Rectal smooth muscle tissue (tissue), 1 donor: ENCODE data around the gene ITGA3.

ENCODE experiments used
- H3K27ac ChIP-seq: one replicate; pipeline ENCODE4 v1.7.0; 2013; ENCODE audit warnings: low read depth, low read length, inconsistent platforms
- H3K27me3 ChIP-seq: one replicate; pipeline ENCODE4 v1.7.0; 2013; ENCODE audit warnings: low read length; ENCODE audit not compliant: control insufficient read depth, insufficient read depth
- H3K36me3 ChIP-seq: one replicate; pipeline ENCODE4 v1.7.0; 2013; ENCODE audit warnings: low read length; ENCODE audit not compliant: control insufficient read depth, insufficient read depth
- H3K4me1 ChIP-seq: one replicate; pipeline ENCODE4 v1.7.0; 2013; ENCODE audit warnings: low read length; ENCODE audit not compliant: control insufficient read depth, insufficient read depth
- H3K4me3 ChIP-seq: one replicate; pipeline ENCODE4 v1.7.0; 2013; ENCODE audit warnings: low read length
- H3K9ac ChIP-seq: one replicate; pipeline ENCODE4 v1.7.0; 2013; ENCODE audit warnings: low read length

The ITGA3 gene

GRCh38 chr17:50048988-50049387 lies 6.9 kb upstream of the ITGA3 start:
- Histone ChIP-seq H3K4me3 (no peak overlapping the region), H3K27me3 (no peaks in the 10 kb centered on the region), H3K36me3 (no peaks in the 10 kb centered on the region), H3K27ac (no peak overlapping the region), H3K9ac (no peak overlapping the region), H3K4me1 (no peaks in the 10 kb centered on the region)

- no peak overlapping the region for H3K9ac ChIP-seq
- no peaks in the 10 kb centered on the region for H3K27me3 ChIP-seq
- H3K4me3 ChIP-seq: no peak overlapping the region
- no peak overlapping the region for H3K27ac ChIP-seq
- H3K4me1 ChIP-seq: no peaks in the 10 kb centered on the region
- no peaks in the 10 kb centered on the region for H3K36me3 ChIP-seq
Measured at GRCh38 chr17:50049636-50050035, 6.3 kb upstream of the ITGA3 start.

GRCh38 chr17:50050431-50051032 lies 5.4 kb upstream of the ITGA3 start:
- Histone ChIP-seq H3K4me1 (peaks cover 4% of the 10 kb centered on the region), H3K27me3 (no peaks in the 10 kb centered on the region), H3K27ac (no peak overlapping the region)

GRCh38 chr17:50051082-50051576 lies 4.8 kb upstream of the ITGA3 start:
- H3K27ac ChIP-seq: no peak overlapping the region

More at GRCh38 chr17:50050431-50051032, 5.4 kb upstream of the ITGA3 start:
- Histone ChIP-seq H3K9ac (no peak overlapping the region), H3K36me3 (no peaks in the 10 kb centered on the region), H3K4me3 (no peak overlapping the region)

GRCh38 chr17:50051606-50052005 lies 4.3 kb upstream of the ITGA3 start:
- Histone ChIP-seq H3K4me1 (peaks cover 4% of the 10 kb centered on the region), H3K27ac (no peak overlapping the region), H3K4me3 (no peak overlapping the region), H3K9ac (no peak overlapping the region), H3K36me3 (no peaks in the 10 kb centered on the region), H3K27me3 (no peaks in the 10 kb centered on the region)

More at GRCh38 chr17:50051082-50051576, 4.8 kb upstream of the ITGA3 start:
- Histone ChIP-seq H3K4me1 (peaks cover 4% of the 10 kb centered on the region), H3K36me3 (no peaks in the 10 kb centered on the region), H3K9ac (no peak overlapping the region), H3K4me3 (no peak overlapping the region), H3K27me3 (no peaks in the 10 kb centered on the region)

- no peak overlapping the region for H3K9ac ChIP-seq
- H3K36me3 ChIP-seq: no peaks in the 10 kb centered on the region
- H3K4me1 ChIP-seq: peaks cover 6% of the 10 kb centered on the region
- H3K27ac ChIP-seq: no peak overlapping the region
- H3K4me3 ChIP-seq: no peak overlapping the region
- H3K27me3 ChIP-seq: no peaks in the 10 kb centered on the region
Measured at GRCh38 chr17:50052241-50052796, 3.6 kb upstream of the ITGA3 start.

GRCh38 chr17:50052822-50053653 lies 2.9 kb upstream of the ITGA3 start:
- H3K27ac ChIP-seq: no peak overlapping the region
- no peak overlapping the region for H3K4me3 ChIP-seq
- peaks cover 6% of the 10 kb centered on the region for H3K4me1 ChIP-seq

GRCh38 chr17:50053654-50053960 lies 2.3 kb upstream of the ITGA3 start:
- no peak overlapping the region for H3K4me3 ChIP-seq
- H3K4me1 ChIP-seq: peaks cover 6% of the 10 kb centered on the region
- no peaks in the 10 kb centered on the region for H3K27me3 ChIP-seq
- no peak overlapping the region for H3K27ac ChIP-seq
- H3K9ac ChIP-seq: no peak overlapping the region
- H3K36me3 ChIP-seq: no peaks in the 10 kb centered on the region

More at GRCh38 chr17:50052822-50053653, 2.9 kb upstream of the ITGA3 start:
- Histone ChIP-seq H3K27me3 (no peaks in the 10 kb centered on the region), H3K9ac (no peak overlapping the region), H3K36me3 (no peaks in the 10 kb centered on the region)

- peak overlapping the region; percentile 86 for H3K4me3 ChIP-seq
- peak overlapping the region; percentile 84 for H3K9ac ChIP-seq
- peaks cover 17% of the 10 kb centered on the region for H3K4me1 ChIP-seq
- H3K36me3 ChIP-seq: no peaks in the 10 kb centered on the region
- no peaks in the 10 kb centered on the region for H3K27me3 ChIP-seq
- peak overlapping the region; percentile 79 for H3K27ac ChIP-seq
Measured at GRCh38 chr17:50055055-50055425, 870 bp upstream of the ITGA3 start.

GRCh38 chr17:50056217-50056960 lies 479 bp downstream of the ITGA3 start:
- peak overlapping the region; percentile 64 for H3K9ac ChIP-seq
- peak overlapping the region; percentile 79 for H3K27ac ChIP-seq
- peak overlapping the region; percentile 86 for H3K4me3 ChIP-seq
- H3K4me1 ChIP-seq: peaks cover 29% of the 10 kb centered on the region
- H3K36me3 ChIP-seq: no peaks in the 10 kb centered on the region
- H3K27me3 ChIP-seq: no peaks in the 10 kb centered on the region

- H3K27ac ChIP-seq: peak overlapping the region; percentile 79
- H3K36me3 ChIP-seq: no peaks in the 10 kb centered on the region
- no peaks in the 10 kb centered on the region for H3K27me3 ChIP-seq
- peaks cover 33% of the 10 kb centered on the region for H3K4me1 ChIP-seq
- peak overlapping the region; percentile 86 for H3K4me3 ChIP-seq
- peak overlapping the region; percentile 12 for H3K9ac ChIP-seq
Measured at GRCh38 chr17:50056961-50057330, 1.0 kb downstream of the ITGA3 start.

- Histone ChIP-seq H3K27me3 (no peaks in the 10 kb centered on the region), H3K27ac (peak overlapping the region; percentile 79), H3K4me3 (peak overlapping the region; percentile 86), H3K4me1 (peaks cover 38% of the 10 kb centered on the region), H3K36me3 (no peaks in the 10 kb centered on the region), H3K9ac (no peak overlapping the region)
Measured at GRCh38 chr17:50057521-50057991, 1.6 kb downstream of the ITGA3 start.
